Stimulated activated CD8-positive, alpha-beta memory T cell treated with anti-CD3 and anti-CD28 coated beads, Interleukin-12 subunit alpha, Interleukin-12 subunit beta, amount 100 ng/mL, for 24 hours (primary cell): ENCODE measurements around the gene TMEM176B.

Experiments
- DNase-seq: peaks from one replicate; pipeline ENCODE4 v3.0.0-alpha.2; 2020; ENCODE audit errors: extremely low read depth

TMEM176B gene

GRCh38 chr7:150751702-150752101, 48.5 kb downstream of the TMEM176B start:
- DNase-seq, result no peak

- DNase-seq, result no peak
Observed at GRCh38 chr7:150748376-150748775, 51.8 kb downstream of the TMEM176B start.

GRCh38 chr7:150746921-150747320, 53.2 kb downstream of the TMEM176B start:
- no peak for DNase-seq

- no peak for DNase-seq
Observed at GRCh38 chr7:150745876-150746275, 54.3 kb downstream of the TMEM176B start.

GRCh38 chr7:150745086-150745485, 55.1 kb downstream of the TMEM176B start:
- DNase-seq, result no peak

- no peak for DNase-seq
Observed at GRCh38 chr7:150744041-150744656, 56.0 kb downstream of the TMEM176B start.

- no peak for DNase-seq
Observed at GRCh38 chr7:150742286-150742968, 57.7 kb downstream of the TMEM176B start.
